Left ventricle myocardium inferior (tissue), 1 donor: ENCODE measurements around the gene TYRO3. TPM values are rescaled to one million over a fixed set of nuclear protein-coding genes. Genes with fewer than 3 reads are reported as not detected.

Experiments used
- DNase-seq: peaks from one replicate; pipeline ENCODE4 v3.0.0-alpha.2; 2020
- H3K27ac ChIP-seq: fragments of 200-600 bp; replicated peaks from 2 replicates; pipeline ENCODE4 v1.8.0; 2021
- H3K27me3 ChIP-seq: fragments of 200-600 bp; 2 replicates; pipeline ENCODE4 v1.8.0; 2021; ENCODE audit warnings: low read depth
- H3K36me3 ChIP-seq: fragments of 200-600 bp; 2 replicates; pipeline ENCODE4 v1.8.0; 2021
- H3K4me1 ChIP-seq: fragments of 200-600 bp; 2 replicates; pipeline ENCODE4 v1.8.0; 2021
- H3K4me3 ChIP-seq: fragments of 200-600 bp; 2 replicates; pipeline ENCODE4 v1.8.0; 2021; ENCODE audit warnings: mild to moderate bottlenecking, moderate library complexity
- H3K9me3 ChIP-seq: fragments of 200-600 bp; replicated peaks from 2 replicates; pipeline ENCODE4 v1.8.0; 2021
- intact Hi-C: fragments of 100-400 bp; cut with micrococcal nuclease; formaldehyde crosslinking; loops from one replicate; pipeline ENCODE4 v1.11.0; 2022
- total RNA-seq: library from RNA; stranded (reverse); fragmentation: NEBNext Ultra II Directional; extraction: Animal tissue kit (Norgen Biotek cat#: 25700); gene quantifications from one replicate; pipeline ENCODE4 v1.2.1, GENCODE V29; 2021
- TF ChIP-seq, protein P1 (sequence below): fragments of 200-600 bp; IDR thresholded peaks from 2 replicates; pipeline ENCODE4 v1.8.0; 2021; ENCODE audit warnings: antibody characterized with exemption, mild to moderate bottlenecking, borderline replicate concordance
- donor health status: DM: no; HTN: yes; CAD: no; lungs with severe emphysema.

Gene TYRO3
- total RNA-seq, 1 donor from 2014 or later: 3.3 TPM

DNA sequence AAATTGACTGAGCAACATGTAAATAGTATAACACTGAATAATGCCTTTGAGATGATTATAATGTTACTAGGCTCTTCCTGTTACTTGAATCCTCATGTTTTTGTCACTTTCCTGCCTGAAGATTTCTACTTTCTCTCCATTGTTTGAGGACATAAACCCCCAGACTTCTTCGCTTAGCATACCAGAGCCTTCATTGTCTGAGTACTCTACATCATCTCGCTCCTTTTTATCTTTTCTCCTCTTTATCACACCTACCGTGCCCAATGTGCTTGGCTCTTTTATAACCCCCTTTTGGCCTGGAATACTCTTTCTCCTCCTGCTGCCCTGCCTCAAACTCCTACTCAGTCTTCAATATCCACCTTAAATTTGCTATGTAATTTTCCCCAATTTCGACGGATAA is 70.9 kb downstream of the TYRO3 start:
- TF ChIP-seq, protein P1, sequence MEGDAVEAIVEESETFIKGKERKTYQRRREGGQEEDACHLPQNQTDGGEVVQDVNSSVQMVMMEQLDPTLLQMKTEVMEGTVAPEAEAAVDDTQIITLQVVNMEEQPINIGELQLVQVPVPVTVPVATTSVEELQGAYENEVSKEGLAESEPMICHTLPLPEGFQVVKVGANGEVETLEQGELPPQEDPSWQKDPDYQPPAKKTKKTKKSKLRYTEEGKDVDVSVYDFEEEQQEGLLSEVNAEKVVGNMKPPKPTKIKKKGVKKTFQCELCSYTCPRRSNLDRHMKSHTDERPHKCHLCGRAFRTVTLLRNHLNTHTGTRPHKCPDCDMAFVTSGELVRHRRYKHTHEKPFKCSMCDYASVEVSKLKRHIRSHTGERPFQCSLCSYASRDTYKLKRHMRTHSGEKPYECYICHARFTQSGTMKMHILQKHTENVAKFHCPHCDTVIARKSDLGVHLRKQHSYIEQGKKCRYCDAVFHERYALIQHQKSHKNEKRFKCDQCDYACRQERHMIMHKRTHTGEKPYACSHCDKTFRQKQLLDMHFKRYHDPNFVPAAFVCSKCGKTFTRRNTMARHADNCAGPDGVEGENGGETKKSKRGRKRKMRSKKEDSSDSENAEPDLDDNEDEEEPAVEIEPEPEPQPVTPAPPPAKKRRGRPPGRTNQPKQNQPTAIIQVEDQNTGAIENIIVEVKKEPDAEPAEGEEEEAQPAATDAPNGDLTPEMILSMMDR: no peak
- Histone ChIP-seq H3K4me3 (no peak overlapping the region), H3K9me3 (no peaks in the 10 kb centered on the region), H3K27me3 (no peaks in the 10 kb centered on the region), H3K27ac (no peak overlapping the region), H3K4me1 (peaks cover 35% of the 10 kb centered on the region), H3K36me3 (no peaks in the 10 kb centered on the region)
- intact Hi-C loops: no loop called here
- no peak for DNase-seq

DNA sequence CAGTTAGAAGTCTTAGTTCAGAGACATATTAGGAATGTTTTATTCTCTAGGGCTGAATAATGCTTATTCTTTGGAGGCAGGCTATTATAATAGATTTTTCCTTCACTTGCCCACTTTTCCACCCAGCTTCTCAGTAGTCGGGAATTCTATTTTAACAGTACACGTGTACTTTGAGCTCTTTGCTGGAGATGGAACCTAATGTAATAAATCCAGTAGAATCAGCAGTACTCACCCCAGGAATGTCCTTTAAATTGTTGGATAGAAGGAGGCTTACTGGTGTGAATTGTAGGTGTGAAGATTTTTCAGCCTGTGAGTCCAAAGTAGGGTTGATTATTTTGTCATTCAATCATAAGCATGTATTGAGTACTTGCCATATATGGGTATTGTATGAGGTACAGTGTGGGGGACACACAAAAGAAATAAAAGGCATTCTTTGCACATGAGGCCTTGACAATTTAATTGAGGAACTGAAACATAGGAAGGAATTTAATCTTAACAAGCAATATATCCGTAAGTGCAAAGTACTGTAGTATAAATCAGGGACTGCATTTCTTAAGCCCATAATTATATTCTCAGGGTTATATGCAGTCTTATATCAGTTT is 71.7 kb downstream of the TYRO3 start:
- Histone ChIP-seq H3K36me3 (no peaks in the 10 kb centered on the region), H3K9me3 (no peaks in the 10 kb centered on the region), H3K4me3 (no peak overlapping the region), H3K27me3 (no peaks in the 10 kb centered on the region), H3K4me1 (peaks cover 37% of the 10 kb centered on the region), H3K27ac (no peak overlapping the region)
- intact Hi-C loops: no loop called here
- DNase-seq: no peak
- TF ChIP-seq, protein P1: no peak

DNA sequence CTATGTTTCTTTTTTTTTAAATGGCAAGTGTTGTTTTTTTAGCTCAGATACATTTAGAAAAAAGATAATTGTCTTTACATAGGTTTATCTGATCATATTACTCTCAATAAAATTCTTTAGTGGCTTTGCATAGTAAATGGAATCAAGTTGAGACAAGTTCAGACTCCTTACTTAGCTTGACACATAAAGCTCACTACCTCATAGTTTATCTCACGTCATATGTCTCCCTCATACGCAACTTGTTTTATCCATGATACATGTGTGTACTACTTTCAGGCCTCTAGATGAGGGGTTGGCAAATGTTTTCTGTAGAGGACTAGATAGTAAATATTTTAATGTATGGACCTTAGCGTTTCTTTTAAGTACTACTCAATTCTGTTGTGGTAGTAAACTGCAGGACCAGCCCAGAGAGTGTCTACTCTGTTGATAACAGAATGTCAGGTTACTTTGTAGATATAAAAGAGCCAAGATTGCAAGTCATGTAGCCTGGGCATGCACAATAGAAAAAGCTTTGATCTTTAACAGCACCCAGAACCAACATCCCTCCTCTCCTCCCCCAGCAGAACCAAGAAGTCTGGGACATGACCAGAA is 73.0 kb downstream of the TYRO3 start:
- intact Hi-C loops: no loop called here
- TF ChIP-seq, protein P1: no peak
- peaks cover 37% of the 10 kb centered on the region for H3K4me1 ChIP-seq
- DNase-seq: no peak
- no peaks in the 10 kb centered on the region for H3K27me3 ChIP-seq
- no peak overlapping the region for H3K4me3 ChIP-seq
- peak overlapping the region; percentile 20 for H3K27ac ChIP-seq
- no peaks in the 10 kb centered on the region for H3K9me3 ChIP-seq
- no peaks in the 10 kb centered on the region for H3K36me3 ChIP-seq

Other genes with a start within 250 kb of the TYRO3 start
- gene OIP5, start 226.6 kb upstream of the TYRO3 start, total RNA-seq: 0.19 TPM
- gene NUSAP1, start 226.3 kb upstream of the TYRO3 start, total RNA-seq: 2.6 TPM
- gene NDUFAF1, start 156.7 kb upstream of the TYRO3 start, total RNA-seq: 61.2 TPM
- 23.4 TPM for gene RTF1, start 142.1 kb upstream of the TYRO3 start, total RNA-seq
- 1.9 TPM for gene ITPKA, start 65.3 kb upstream of the TYRO3 start, total RNA-seq
- 1.2 TPM for gene LTK, start 45.4 kb upstream of the TYRO3 start, total RNA-seq
- 25.6 TPM for gene RPAP1, start 15.0 kb upstream of the TYRO3 start, total RNA-seq
- 29.6 TPM for gene MGA, start 101.2 kb downstream of the TYRO3 start, total RNA-seq
- 13.6 TPM for gene MAPKBP1, start 215.3 kb downstream of the TYRO3 start, total RNA-seq